PC-3 (cell line): ENCODE measurements around the gene WDR6. TPM values are rescaled to one million over a fixed set of nuclear protein-coding genes. Genes with fewer than 3 reads are reported as not detected.

Experiments
- ATAC-seq: fragments of 200-7000 bp; cut with Tn5 transposase; 2 replicates; pipeline ENCODE4 v1.9.1; 2020; ENCODE audit warnings: mild to moderate bottlenecking, moderate library complexity
- BruUV-seq: library from RNA; stranded (reverse); fragments of 400-500 nt; replicated peaks from 2 replicates; lab custom pipeline; 2021; lab: Mats Ljungman, UMichigan
- CTCF ChIA-PET: fragments of 300-600 bp; sonication (Branson Sonifier 250); formaldehyde crosslinking; loops from one replicate; lab custom pipeline; 2022; ENCODE audit warnings: antibody characterized with exemption; lab: Charles Lee
- POLR2A ChIA-PET: fragments of 300-600 bp; sonication (Branson Sonifier 250); formaldehyde crosslinking; loops from one replicate; lab custom pipeline; 2022; ENCODE audit warnings: antibody characterized with exemption; ENCODE audit not compliant: unreplicated experiment; lab: Charles Lee
- DNase-seq: peaks from one replicate; pipeline ENCODE4 v3.0.0-alpha.2; 2015
- H2AFZ ChIP-seq: fragments of 300-600 bp; sonication (generic); 2 replicates; pipeline ENCODE4 v1.6.0; 2016; ENCODE audit warnings: antibody characterized with exemption, low read length
- H3F3A ChIP-seq: fragments of 300-600 bp; sonication (generic); one replicate; pipeline ENCODE4 v1.6.0; 2017; ENCODE audit warnings: antibody characterized with exemption, low read length, control low read depth, mild to moderate bottlenecking; ENCODE audit not compliant: unreplicated experiment
- H3K27ac ChIP-seq: fragments of 300-600 bp; sonication (generic); 2 replicates; pipeline ENCODE4 v1.5.1; 2016; ENCODE audit warnings: mild to moderate bottlenecking, low read length
- H3K27me3 ChIP-seq: fragments of 300-600 bp; sonication (generic); 2 replicates; pipeline ENCODE4 v1.6.1; 2016; ENCODE audit warnings: low read length, mixed read lengths
- H3K36me3 ChIP-seq: fragments of 300-600 bp; sonication (generic); 2 replicates; pipeline ENCODE4 v1.6.1; 2016; ENCODE audit warnings: low read depth, mixed run types, low read length, mixed read lengths
- H3K4me1 ChIP-seq: fragments of 300-600 bp; sonication (generic); 2 replicates; pipeline ENCODE4 v1.5.1; 2016; ENCODE audit warnings: low read length; ENCODE audit not compliant: insufficient read depth
- H3K4me2 ChIP-seq: fragments of 300-600 bp; sonication (generic); 2 replicates; pipeline ENCODE4 v1.6.0; 2016; ENCODE audit warnings: low read length
- H3K4me3 ChIP-seq: fragments of 300-600 bp; sonication (generic); 2 replicates; pipeline ENCODE4 v1.5.1; 2016; ENCODE audit warnings: mild to moderate bottlenecking, low read length, mixed read lengths
- H3K79me2 ChIP-seq: fragments of 300-600 bp; sonication (generic); 2 replicates; pipeline ENCODE4 v1.6.1; 2017; ENCODE audit warnings: low read length, mixed read lengths
- H3K9ac ChIP-seq: fragments of 300-600 bp; sonication (generic); 2 replicates; pipeline ENCODE4 v1.6.0; 2016; ENCODE audit warnings: mild to moderate bottlenecking, low read length
- H3K9me2 ChIP-seq: fragments of 300-600 bp; sonication (generic); replicated peaks from 2 replicates; pipeline ENCODE4 v1.6.1; 2016; ENCODE audit warnings: mixed run types, low read length, mixed read lengths
- H3K9me3 ChIP-seq: fragments of 300-600 bp; sonication (generic); 2 replicates; pipeline ENCODE4 v1.6.1; 2016; ENCODE audit warnings: low read length, mixed read lengths
- H4K20me1 ChIP-seq: fragments of 300-600 bp; sonication (generic); 2 replicates; pipeline ENCODE4 v1.6.1; 2016; ENCODE audit warnings: low read length, mixed read lengths
- EZH2 ChIP-seq: fragments of 300-600 bp; sonication (generic); IDR thresholded peaks from one replicate; pipeline ENCODE4 v1.6.1; 2017; ENCODE audit warnings: antibody characterized with exemption, mild to moderate bottlenecking, low read length; ENCODE audit not compliant: unreplicated experiment
- EZH2phosphoT487 ChIP-seq: fragments of 300-600 bp; sonication (generic); IDR thresholded peaks from 2 replicates; pipeline ENCODE4 v1.6.1; 2018; ENCODE audit warnings: mild to moderate bottlenecking, antibody characterized with exemption, low read length, borderline replicate concordance
- intact Hi-C: fragments of 100-400 bp; cut with micrococcal nuclease; formaldehyde crosslinking; loops from 2 replicates; pipeline ENCODE4 v1.9.0; 2023
- total RNA-seq: library from RNA; depleted of rRNA; stranded (reverse); fragments of >200 nt; gene quantifications from 2 replicates; pipeline ENCODE4 v1.2.3, GENCODE V29; 2014
- TF ChIP-seq, protein P1 (sequence below): fragments of 300-600 bp; sonication (generic); conservative IDR thresholded peaks from 2 replicates; pipeline ENCODE4 v1.5.1; 2017; ENCODE audit warnings: antibody characterized with exemption, low read depth, mild to moderate bottlenecking, low read length

WDR6 gene
- total RNA-seq, 1 experiment from 2014 or later = 92.7 TPM

- no TSS peak for BruUV-seq
- Histone ChIP-seq H3K79me2 (no peaks in the 10 kb centered on the region), H4K20me1 (0 out of 2 replicates have a peak, but pooled peaks cover 4% of the 10 kb centered on the region), H3K4me2 (no peak overlapping the region), H3K9me3 (no peaks in the 10 kb centered on the region), H3K9me2 (no peaks in the 10 kb centered on the region), H3K9ac (no peak overlapping the region), H2AFZ (no peak overlapping the region), H3K4me1 (peaks cover 7% of the 10 kb centered on the region; the same call in 1 of the 2 replicates), H3K27ac (no peak overlapping the region), H3K27me3 (no peaks in the 10 kb centered on the region), H3F3A (peaks cover 8% of the 10 kb centered on the region), H3K36me3 (peaks cover 44% of the 10 kb centered on the region), H3K4me3 (no peak overlapping the region)
- ChIA-PET CTCF (no interaction called here), POLR2A (no interaction called here)
- ATAC-seq (no peak), DNase-seq (no peak)
- TF ChIP-seq EZH2phosphoT487 (no peak), EZH2 (no peak)
- TF ChIP-seq, protein P1, sequence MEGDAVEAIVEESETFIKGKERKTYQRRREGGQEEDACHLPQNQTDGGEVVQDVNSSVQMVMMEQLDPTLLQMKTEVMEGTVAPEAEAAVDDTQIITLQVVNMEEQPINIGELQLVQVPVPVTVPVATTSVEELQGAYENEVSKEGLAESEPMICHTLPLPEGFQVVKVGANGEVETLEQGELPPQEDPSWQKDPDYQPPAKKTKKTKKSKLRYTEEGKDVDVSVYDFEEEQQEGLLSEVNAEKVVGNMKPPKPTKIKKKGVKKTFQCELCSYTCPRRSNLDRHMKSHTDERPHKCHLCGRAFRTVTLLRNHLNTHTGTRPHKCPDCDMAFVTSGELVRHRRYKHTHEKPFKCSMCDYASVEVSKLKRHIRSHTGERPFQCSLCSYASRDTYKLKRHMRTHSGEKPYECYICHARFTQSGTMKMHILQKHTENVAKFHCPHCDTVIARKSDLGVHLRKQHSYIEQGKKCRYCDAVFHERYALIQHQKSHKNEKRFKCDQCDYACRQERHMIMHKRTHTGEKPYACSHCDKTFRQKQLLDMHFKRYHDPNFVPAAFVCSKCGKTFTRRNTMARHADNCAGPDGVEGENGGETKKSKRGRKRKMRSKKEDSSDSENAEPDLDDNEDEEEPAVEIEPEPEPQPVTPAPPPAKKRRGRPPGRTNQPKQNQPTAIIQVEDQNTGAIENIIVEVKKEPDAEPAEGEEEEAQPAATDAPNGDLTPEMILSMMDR = no peak
- intact Hi-C loops = no loop called here
Measured at GRCh38 chr3:49034650-49035049, 27.5 kb downstream of the WDR6 start.

GRCh38 chr3:49035281-49035680 is 28.1 kb downstream of the WDR6 start:
- no peak overlapping the region for H3K4me2 ChIP-seq
- intact Hi-C loops = no loop called here
- DNase-seq = no peak
- no peak for TF ChIP-seq EZH2phosphoT487
- TF ChIP-seq, protein P1 = no peak
- TF ChIP-seq EZH2 = no peak
- no peak overlapping the region for H3K4me3 ChIP-seq
- H3K27me3 ChIP-seq = no peaks in the 10 kb centered on the region
- ChIA-PET CTCF (no interaction called here), POLR2A (no interaction called here)
- no peak overlapping the region for H3K9ac ChIP-seq
- no peaks in the 10 kb centered on the region for H3K79me2 ChIP-seq
- no peaks in the 10 kb centered on the region for H3K9me2 ChIP-seq
- H3K9me3 ChIP-seq = no peaks in the 10 kb centered on the region
- BruUV-seq = no TSS peak
- peaks cover 7% of the 10 kb centered on the region; the same call in 1 of the 2 replicates for H3K4me1 ChIP-seq
- 0 out of 2 replicates have a peak, but pooled peaks cover 4% of the 10 kb centered on the region for H4K20me1 ChIP-seq
- no peak overlapping the region for H3K27ac ChIP-seq
- H3F3A ChIP-seq = peaks cover 2% of the 10 kb centered on the region
- no peak overlapping the region for H2AFZ ChIP-seq
- ATAC-seq = no peak
- H3K36me3 ChIP-seq = peaks cover 42% of the 10 kb centered on the region

- no peaks in the 10 kb centered on the region for H3K9me2 ChIP-seq
- H3K27me3 ChIP-seq = no peaks in the 10 kb centered on the region
- peaks cover 48% of the 10 kb centered on the region for H3K36me3 ChIP-seq
- DNase-seq (no peak), ATAC-seq (no peak)
- CTCF ChIA-PET = no interaction called here
- no TSS peak for BruUV-seq
- TF ChIP-seq EZH2phosphoT487 = no peak
- TF ChIP-seq EZH2 = no peak
- TF ChIP-seq, protein P1 = no peak
- no peak overlapping the region for H3K27ac ChIP-seq
- intact Hi-C loops = no loop called here
- H3K4me1 ChIP-seq = no peaks in the 10 kb centered on the region
- H3K9me3 ChIP-seq = no peaks in the 10 kb centered on the region
- POLR2A ChIA-PET = no interaction called here
- no peaks in the 10 kb centered on the region for H3F3A ChIP-seq
- H3K4me3 ChIP-seq = no peak overlapping the region
- H3K4me2 ChIP-seq = no peak overlapping the region
- H4K20me1 ChIP-seq = no peaks in the 10 kb centered on the region
- H2AFZ ChIP-seq = no peak overlapping the region
- no peak overlapping the region for H3K9ac ChIP-seq
- peaks cover 20% of the 10 kb centered on the region for H3K79me2 ChIP-seq
Measured at GRCh38 chr3:49053543-49053942, 46.4 kb downstream of the WDR6 start.
